HG02870 (cell line): Measurements from ENCODE around the gene OR7G1.
A peak's percentile ranks its signal among the peaks of the same experiment; 100 is the strongest.

Source experiments
- ATAC-seq: cut with Tn5 transposase; IDR thresholded peaks from one replicate; pipeline ENCODE4 v1.9.1; 2021; ENCODE audit warnings: mild to moderate bottlenecking, moderate library complexity; ENCODE audit not compliant: unreplicated experiment

Gene OR7G1, protein sequence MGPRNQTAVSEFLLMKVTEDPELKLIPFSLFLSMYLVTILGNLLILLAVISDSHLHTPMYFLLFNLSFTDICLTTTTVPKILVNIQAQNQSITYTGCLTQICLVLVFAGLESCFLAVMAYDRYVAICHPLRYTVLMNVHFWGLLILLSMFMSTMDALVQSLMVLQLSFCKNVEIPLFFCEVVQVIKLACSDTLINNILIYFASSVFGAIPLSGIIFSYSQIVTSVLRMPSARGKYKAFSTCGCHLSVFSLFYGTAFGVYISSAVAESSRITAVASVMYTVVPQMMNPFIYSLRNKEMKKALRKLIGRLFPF

DNA sequence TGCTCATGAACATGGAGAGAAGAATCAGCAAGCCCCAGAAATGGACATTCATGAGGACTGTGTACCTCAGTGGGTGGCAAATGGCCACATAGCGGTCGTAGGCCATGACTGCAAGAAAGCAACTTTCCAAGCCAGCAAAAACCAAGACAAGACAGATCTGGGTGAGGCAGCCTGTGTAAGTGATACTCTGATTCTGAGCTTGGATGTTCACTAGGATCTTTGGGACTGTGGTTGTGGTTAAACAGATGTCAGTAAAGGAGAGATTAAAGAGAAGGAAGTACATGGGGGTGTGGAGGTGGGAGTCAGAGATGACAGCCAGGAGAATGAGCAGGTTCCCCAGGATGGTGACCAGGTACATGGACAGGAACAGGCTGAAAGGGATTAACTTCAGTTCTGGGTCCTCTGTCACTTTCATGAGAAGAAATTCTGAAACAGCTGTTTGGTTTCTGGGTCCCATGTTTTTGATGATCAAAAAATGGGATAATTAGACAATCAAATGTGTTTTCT is at the start of gene OR7G1:
Gene OR7G1, minus strand, starts transcription at position 457 of the 507 bp plus-strand sequence. Its CDS starts 0 bp downstream, at position 457.
- no peak for ATAC-seq

- ATAC-seq: no peak
Observed at GRCh38 chr19:9165261-9165660, 49.7 kb upstream of the OR7G1 start.

GRCh38 chr19:9161427-9161826 is 45.9 kb upstream of the OR7G1 start:
- ATAC-seq: no peak

DNA sequence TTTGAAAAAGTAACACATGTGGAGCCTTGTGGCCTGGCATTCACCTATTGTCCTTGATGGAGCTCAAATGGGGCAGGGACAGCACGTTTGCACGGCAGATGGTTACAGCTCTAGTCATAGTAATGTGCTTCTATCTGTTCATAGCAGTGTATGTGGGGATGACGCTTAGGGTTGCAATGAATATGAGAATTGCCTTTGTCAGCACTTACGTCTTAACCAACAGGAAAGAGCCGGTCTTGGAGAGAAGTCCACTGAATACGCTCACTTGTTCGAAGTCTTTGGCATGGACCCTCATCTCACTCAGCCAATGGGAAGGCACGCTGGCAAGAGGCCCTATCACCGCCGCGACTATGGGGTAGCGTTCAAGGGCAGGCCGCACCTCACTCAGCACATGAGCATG is 44.3 kb upstream of the OR7G1 start:
- no peak for ATAC-seq

DNA sequence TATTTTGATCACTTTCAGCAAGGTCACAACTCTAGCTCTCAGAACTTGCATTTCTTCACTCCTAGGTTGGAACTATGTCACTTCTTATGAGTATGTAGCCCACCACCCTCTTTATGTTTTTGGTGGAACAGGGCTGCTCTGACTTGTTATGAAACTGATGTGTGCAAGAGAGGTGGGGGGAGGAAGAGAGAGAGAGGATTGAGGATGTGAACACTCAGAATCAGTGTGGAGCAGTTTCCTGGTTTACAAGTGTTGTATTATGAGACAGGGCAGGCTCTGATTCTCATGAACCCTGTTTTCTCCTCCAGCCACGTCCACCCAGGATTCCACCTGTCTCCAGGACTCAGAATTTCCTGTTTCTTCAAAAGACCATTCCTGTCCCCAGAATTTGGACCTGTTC is 40.7 kb upstream of the OR7G1 start:
- no peak for ATAC-seq

- no peak for ATAC-seq
Observed at GRCh38 chr19:9155591-9155990, 40.0 kb upstream of the OR7G1 start.

GRCh38 chr19:9151367-9151766 is 35.8 kb upstream of the OR7G1 start:
- no peak for ATAC-seq

- no peak for ATAC-seq
Observed at GRCh38 chr19:9150650-9151049, 35.1 kb upstream of the OR7G1 start.

GRCh38 chr19:9149997-9150396 is 34.4 kb upstream of the OR7G1 start:
- ATAC-seq: no peak

- no peak for ATAC-seq
Observed at GRCh38 chr19:9148697-9149096, 33.1 kb upstream of the OR7G1 start.

DNA sequence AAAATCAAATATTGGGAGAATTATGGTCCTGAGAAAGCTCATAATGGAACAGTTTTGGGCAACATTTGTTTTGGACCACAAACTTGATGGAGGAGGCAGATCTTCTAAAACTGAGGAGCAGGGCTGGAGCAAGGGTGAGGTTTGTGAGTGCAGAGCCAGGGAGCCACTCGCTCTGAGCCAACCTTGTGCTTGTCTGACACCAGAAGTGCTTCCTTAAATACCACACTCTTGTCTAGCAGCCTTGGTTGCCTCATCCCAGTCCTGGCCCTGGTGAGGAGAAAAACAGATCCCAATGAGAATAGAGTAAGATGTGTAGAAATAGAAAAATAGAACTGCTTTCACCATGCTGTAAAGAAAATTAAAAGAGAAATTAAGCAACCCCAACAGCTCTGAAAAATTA is 31.3 kb upstream of the OR7G1 start:
- no peak for ATAC-seq

DNA sequence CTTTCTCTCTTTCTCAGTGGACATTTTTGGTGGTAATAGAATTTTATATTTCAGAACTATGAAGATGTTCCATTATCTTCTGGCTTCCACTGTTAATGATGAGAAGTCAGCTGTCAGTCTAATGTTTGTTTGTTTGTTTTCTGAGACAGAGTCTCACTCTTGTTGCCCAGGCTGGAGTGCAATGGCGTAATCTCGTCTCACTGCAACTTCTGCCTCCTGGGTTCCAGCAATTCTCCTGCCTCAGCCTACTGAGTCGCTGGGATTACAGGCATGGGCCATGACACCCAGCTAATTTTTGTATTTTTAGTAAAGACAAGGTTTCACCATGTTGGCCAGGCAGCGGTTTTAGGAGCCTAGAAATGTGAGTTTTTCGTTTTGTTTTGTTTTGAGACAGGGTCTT is 29.4 kb upstream of the OR7G1 start:
- no peak for ATAC-seq

DNA sequence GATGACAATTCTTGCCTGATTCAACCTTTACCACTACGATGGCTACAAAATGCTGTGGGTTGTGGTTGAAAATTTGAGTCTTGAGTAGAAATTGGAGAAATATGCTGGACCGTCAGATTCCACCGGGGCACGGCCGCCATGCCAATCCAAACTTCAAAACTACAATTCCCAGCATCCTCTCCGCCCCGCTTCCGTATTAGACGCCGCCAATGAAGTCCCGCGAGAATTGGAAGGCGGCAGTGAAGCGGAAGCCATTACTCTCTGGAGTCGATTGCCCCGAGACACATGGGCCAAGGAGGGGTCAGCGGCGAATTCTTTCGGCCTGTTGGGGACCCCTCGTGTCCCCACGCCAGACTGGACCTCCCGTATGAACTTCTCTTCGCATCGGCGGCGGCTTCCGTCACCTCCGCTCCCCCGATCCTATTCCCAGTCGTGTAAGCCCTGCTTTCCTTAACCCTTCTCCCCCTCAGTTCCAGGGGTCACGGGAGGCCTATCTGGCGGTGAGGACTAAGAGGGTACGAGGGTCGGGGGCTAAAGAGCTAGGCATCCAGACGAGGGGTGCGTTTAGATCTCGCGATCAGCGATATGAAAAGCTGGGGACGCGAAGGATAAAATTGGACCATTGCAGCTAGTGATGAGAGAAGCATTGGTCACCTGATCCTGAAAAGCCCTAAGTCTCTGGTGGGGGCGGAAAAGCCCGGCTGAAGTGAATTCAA is 24.8 kb upstream of the OR7G1 start, which contains the start of gene ZNF317:
Gene ZNF317, plus strand, starts transcription at position 239 of the 716 bp plus-strand sequence. CDS start 15,620 bp downstream, outside the sequence.
- peak; percentile 90 for ATAC-seq

- ATAC-seq: no peak
Observed at GRCh38 chr19:9139609-9140158, 24.1 kb upstream of the OR7G1 start.

DNA sequence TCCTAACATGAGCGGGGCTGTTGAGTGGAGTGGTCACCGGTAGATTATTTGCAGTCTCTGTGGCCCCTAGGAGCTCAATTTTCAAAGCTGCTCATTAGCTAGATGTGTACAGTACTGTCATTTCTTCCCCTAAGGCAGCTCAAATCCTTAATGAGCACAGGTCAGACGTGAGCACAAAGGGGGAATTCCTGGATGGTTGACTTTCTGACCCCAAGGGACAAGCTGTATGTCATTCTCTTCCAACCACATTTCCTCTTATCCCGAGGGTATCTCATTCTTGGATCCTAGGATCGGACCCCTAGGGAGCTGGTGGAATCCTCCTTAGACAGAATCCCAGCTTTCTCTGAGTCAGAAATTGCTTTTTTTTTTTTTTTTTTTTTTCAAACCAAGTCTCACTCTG is 16.9 kb upstream of the OR7G1 start:
- no peak for ATAC-seq

DNA sequence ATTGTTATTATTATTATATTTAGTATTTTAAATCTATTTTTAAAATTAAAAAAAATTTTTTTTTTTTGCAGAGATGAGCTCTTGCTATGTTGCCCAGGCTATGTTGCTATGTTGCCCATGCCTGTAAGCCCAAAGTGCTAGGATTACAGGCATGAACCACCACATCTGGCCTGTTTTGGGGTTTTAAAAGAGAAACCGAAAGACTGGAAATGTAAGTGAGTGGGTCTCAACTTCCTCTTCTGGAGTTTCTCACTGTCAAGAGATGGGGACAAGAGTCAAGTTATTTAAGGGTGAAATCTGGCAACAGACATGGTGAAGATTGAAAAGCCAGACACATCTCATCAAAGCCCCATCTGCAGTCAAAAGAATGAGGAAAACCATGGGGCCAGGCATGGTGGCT is 15.4 kb upstream of the OR7G1 start:
- ATAC-seq: no peak

DNA sequence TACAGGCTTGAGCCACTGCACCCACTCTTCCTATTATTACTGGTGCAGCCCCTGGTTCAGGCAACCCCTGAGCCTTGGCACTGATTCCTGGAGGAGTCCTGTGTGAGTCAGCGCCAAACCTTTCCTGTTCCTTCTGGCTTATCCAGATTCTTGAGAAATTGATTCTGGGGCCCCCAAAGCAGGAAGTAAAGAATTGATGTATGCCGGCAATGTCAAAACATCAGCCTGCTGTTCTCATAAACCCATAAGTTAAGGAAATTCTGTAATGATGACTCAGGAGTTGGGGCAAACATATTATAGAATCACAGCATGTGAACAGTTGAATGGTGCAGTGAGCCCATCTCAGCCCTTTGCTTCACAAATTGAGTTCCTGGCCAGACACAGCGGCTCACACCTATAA is 12.6 kb upstream of the OR7G1 start:
- no peak for ATAC-seq

GRCh38 chr19:9126900-9127405 is 11.4 kb upstream of the OR7G1 start, which contains the start of gene OR7G3:
Gene OR7G3, minus strand, starts transcription at chr19:9126950. Its CDS starts 0 bp downstream, at chr19:9126950.
- no peak for ATAC-seq

- no peak for ATAC-seq
Observed at GRCh38 chr19:9116547-9116946, 984 bp upstream of the OR7G1 start.

GRCh38 chr19:9109959-9110358 is 5.6 kb downstream of the OR7G1 start:
- no peak for ATAC-seq

- ATAC-seq: no peak
Observed at GRCh38 chr19:9107375-9107774, 8.2 kb downstream of the OR7G1 start, which contains the start of gene OR7G2. Gene OR7G2, minus strand, starts transcription at chr19:9107475. Its CDS starts 4,232 bp downstream, at chr19:9103243.
